Measurements from ENCODE around the gene LAT.

The LAT gene

GRCh38 chr16:29011851-29012250 lies 27.0 kb downstream of the LAT start:
- Histone ChIP-seq H3K4me1 (ENCODE audit: control insufficient read depth in 1 of 2, insufficient read depth in 2 of 2, low read length in 2 of 2) (no peaks in the 10 kb centered on the region), H4K12ac (ENCODE audit: low read depth, low read length) (no peak overlapping the region), H3K79me1 (ENCODE audit: low read length) (no peaks in the 10 kb centered on the region), H3K4me2 (ENCODE audit: low read length) (no peak overlapping the region), H2BK5ac (ENCODE audit: low read depth, low read length, poor library complexity) (no peak overlapping the region), H3K9ac (ENCODE audit: low read length) (no peak overlapping the region), H2AFZ (ENCODE audit: insufficient read depth, low read length, poor library complexity) (no peak overlapping the region), H3K79me2 (ENCODE audit: control insufficient read depth, insufficient read depth, low read length, poor library complexity) (no peaks in the 10 kb centered on the region), H2BK120ac (ENCODE audit: insufficient read depth, low read length, poor library complexity) (no peak overlapping the region), H4K91ac (ENCODE audit: low read depth, low read length) (no peak overlapping the region), H2AK5ac (ENCODE audit: low read length) (no peak overlapping the region), H3K18ac (ENCODE audit: low read length) (no peak overlapping the region), H3K14ac (ENCODE audit: low read length) (no peak overlapping the region), H3K23ac (ENCODE audit: low read length) (no peak overlapping the region), H3K27me3 (ENCODE audit: insufficient read depth, low read length) (no peaks in the 10 kb centered on the region), H3K9me3 (ENCODE audit: insufficient read depth, low read depth, low read length) (peaks cover 3% of the 10 kb centered on the region), H3K4ac (ENCODE audit: low read depth, low read length) (no peak overlapping the region), H2BK12ac (ENCODE audit: low read length) (no peak overlapping the region), H3K4me3 (ENCODE audit: low read depth, low read length) (no peak overlapping the region), H4K8ac (ENCODE audit: low read depth, low read length) (no peak overlapping the region), H3K27ac (ENCODE audit: low read depth, low read length) (no peak overlapping the region), H3K36me3 (ENCODE audit: control insufficient read depth in 1 of 2, insufficient read depth in 2 of 2, low read length in 2 of 2) (no peaks in the 10 kb centered on the region)
- no CpG with 5 or more reads among the region's 4 CpGs for WGBS (ENCODE audit: extremely low coverage, insufficient coverage, insufficient read length)
- DNase-seq: no peak

GRCh38 chr16:29012913-29013553 lies 28.2 kb downstream of the LAT start:
- no peak overlapping the region for H3K9ac ChIP-seq (ENCODE audit: low read length)

GRCh38 chr16:29014561-29015069 lies 29.8 kb downstream of the LAT start:
- Histone ChIP-seq H3K79me1 (ENCODE audit: low read length) (no peaks in the 10 kb centered on the region), H2AK5ac (ENCODE audit: low read length) (no peak overlapping the region), H3K9ac (ENCODE audit: low read length) (no peak overlapping the region), H3K27me3 (ENCODE audit: insufficient read depth, low read length) (no peaks in the 10 kb centered on the region), H3K4me2 (ENCODE audit: low read length) (no peak overlapping the region), H4K91ac (ENCODE audit: low read depth, low read length) (no peak overlapping the region), H3K36me3 (ENCODE audit: control insufficient read depth in 1 of 2, insufficient read depth in 2 of 2, low read length in 2 of 2) (no peaks in the 10 kb centered on the region), H4K12ac (ENCODE audit: low read depth, low read length) (no peak overlapping the region), H3K9me3 (ENCODE audit: insufficient read depth, low read depth, low read length) (peaks cover 2% of the 10 kb centered on the region), H2BK120ac (ENCODE audit: insufficient read depth, low read length, poor library complexity) (no peak overlapping the region), H3K14ac (ENCODE audit: low read length) (no peak overlapping the region), H3K27ac (ENCODE audit: low read depth, low read length) (no peak overlapping the region), H2BK12ac (ENCODE audit: low read length) (no peak overlapping the region), H2BK5ac (ENCODE audit: low read depth, low read length, poor library complexity) (no peak overlapping the region), H2AFZ (ENCODE audit: insufficient read depth, low read length, poor library complexity) (no peak overlapping the region), H3K23ac (ENCODE audit: low read length) (no peak overlapping the region), H3K4me3 (ENCODE audit: low read depth, low read length) (no peak overlapping the region), H4K8ac (ENCODE audit: low read depth, low read length) (no peak overlapping the region), H3K4me1 (ENCODE audit: control insufficient read depth in 1 of 2, insufficient read depth in 2 of 2, low read length in 2 of 2) (no peaks in the 10 kb centered on the region), H3K79me2 (ENCODE audit: control insufficient read depth, insufficient read depth, low read length, poor library complexity) (no peaks in the 10 kb centered on the region), H3K4ac (ENCODE audit: low read depth, low read length) (no peak overlapping the region), H3K18ac (ENCODE audit: low read length) (no peak overlapping the region)
- no peak for DNase-seq
- no CpG with 5 or more reads among the region's 3 CpGs for WGBS (ENCODE audit: extremely low coverage, insufficient coverage, insufficient read length)

More at GRCh38 chr16:29012913-29013553, 28.2 kb downstream of the LAT start:
- Histone ChIP-seq H3K27me3 (ENCODE audit: insufficient read depth, low read length) (no peaks in the 10 kb centered on the region), H4K91ac (ENCODE audit: low read depth, low read length) (no peak overlapping the region), H3K79me1 (ENCODE audit: low read length) (no peaks in the 10 kb centered on the region), H2BK5ac (ENCODE audit: low read depth, low read length, poor library complexity) (no peak overlapping the region), H2BK12ac (ENCODE audit: low read length) (no peak overlapping the region), H2AK5ac (ENCODE audit: low read length) (no peak overlapping the region), H3K36me3 (ENCODE audit: control insufficient read depth in 1 of 2, insufficient read depth in 2 of 2, low read length in 2 of 2) (no peaks in the 10 kb centered on the region), H3K18ac (ENCODE audit: low read length) (no peak overlapping the region), H3K23ac (ENCODE audit: low read length) (no peak overlapping the region), H3K79me2 (ENCODE audit: control insufficient read depth, insufficient read depth, low read length, poor library complexity) (no peaks in the 10 kb centered on the region), H2BK120ac (ENCODE audit: insufficient read depth, low read length, poor library complexity) (no peak overlapping the region), H4K12ac (ENCODE audit: low read depth, low read length) (no peak overlapping the region), H3K9me3 (ENCODE audit: insufficient read depth, low read depth, low read length) (peaks cover 3% of the 10 kb centered on the region), H3K14ac (ENCODE audit: low read length) (no peak overlapping the region), H3K27ac (ENCODE audit: low read depth, low read length) (no peak overlapping the region), H2AFZ (ENCODE audit: insufficient read depth, low read length, poor library complexity) (no peak overlapping the region), H3K4me2 (ENCODE audit: low read length) (no peak overlapping the region), H3K4me3 (ENCODE audit: low read depth, low read length) (no peak overlapping the region), H3K4me1 (ENCODE audit: control insufficient read depth in 1 of 2, insufficient read depth in 2 of 2, low read length in 2 of 2) (no peaks in the 10 kb centered on the region), H3K4ac (ENCODE audit: low read depth, low read length) (no peak overlapping the region), H4K8ac (ENCODE audit: low read depth, low read length) (no peak overlapping the region)
- no CpG with 5 or more reads among the region's 9 CpGs for WGBS (ENCODE audit: extremely low coverage, insufficient coverage, insufficient read length)
- no peak for DNase-seq

GRCh38 chr16:29022196-29022595 lies 37.3 kb downstream of the LAT start:
- H3K4me1 ChIP-seq (ENCODE audit: control insufficient read depth in 1 of 2, insufficient read depth in 2 of 2, low read length in 2 of 2): no peaks in the 10 kb centered on the region
- H3K9ac ChIP-seq (ENCODE audit: low read length): no peak overlapping the region
- H3K79me2 ChIP-seq (ENCODE audit: control insufficient read depth, insufficient read depth, low read length, poor library complexity): no peaks in the 10 kb centered on the region
- no CpG with 5 or more reads among the region's 5 CpGs for WGBS (ENCODE audit: extremely low coverage, insufficient coverage, insufficient read length)
- no peaks in the 10 kb centered on the region for H3K27me3 ChIP-seq (ENCODE audit: insufficient read depth, low read length)
- no peak overlapping the region for H2BK12ac ChIP-seq (ENCODE audit: low read length)
- no peak overlapping the region for H3K27ac ChIP-seq (ENCODE audit: low read depth, low read length)
- H2AFZ ChIP-seq (ENCODE audit: insufficient read depth, low read length, poor library complexity): no peak overlapping the region
- H4K12ac ChIP-seq (ENCODE audit: low read depth, low read length): no peak overlapping the region
- no peaks in the 10 kb centered on the region for H3K9me3 ChIP-seq (ENCODE audit: insufficient read depth, low read depth, low read length)
- H2BK5ac ChIP-seq (ENCODE audit: low read depth, low read length, poor library complexity): no peak overlapping the region
- H3K4me3 ChIP-seq (ENCODE audit: low read depth, low read length): no peak overlapping the region
- H3K23ac ChIP-seq (ENCODE audit: low read length): no peak overlapping the region
- H3K4ac ChIP-seq (ENCODE audit: low read depth, low read length): no peak overlapping the region
- no peaks in the 10 kb centered on the region for H3K79me1 ChIP-seq (ENCODE audit: low read length)
- no peak overlapping the region for H3K4me2 ChIP-seq (ENCODE audit: low read length)
- no peak overlapping the region for H4K91ac ChIP-seq (ENCODE audit: low read depth, low read length)
- no peaks in the 10 kb centered on the region for H3K36me3 ChIP-seq (ENCODE audit: control insufficient read depth in 1 of 2, insufficient read depth in 2 of 2, low read length in 2 of 2)
- no peak overlapping the region for H2BK120ac ChIP-seq (ENCODE audit: insufficient read depth, low read length, poor library complexity)
- no peak overlapping the region for H4K8ac ChIP-seq (ENCODE audit: low read depth, low read length)
- H2AK5ac ChIP-seq (ENCODE audit: low read length): no peak overlapping the region
- no peak for DNase-seq
- H3K18ac ChIP-seq (ENCODE audit: low read length): no peak overlapping the region
- no peak overlapping the region for H3K14ac ChIP-seq (ENCODE audit: low read length)

Measured in trophoblast cell (in vitro differentiated cells and primary cell).